OCI-LY1 (cell line): ENCODE measurements around the gene ELMO1.

Experiments
- CTCF ChIP-seq: fragments of 200-600 bp; sonication (generic), shearing (Covaris generic); IDR thresholded peaks from 2 replicates; pipeline ENCODE4 v1.5.1; 2017; ENCODE audit warnings: mild to moderate bottlenecking, antibody characterized with exemption, low read length, moderate library complexity, mixed read lengths
- EZH2 ChIP-seq: fragments of 200-600 bp; sonication (generic), shearing (Covaris generic); IDR thresholded peaks from 2 replicates; pipeline ENCODE4 v1.8.0; 2017; ENCODE audit warnings: borderline replicate concordance, mixed run types, mild to moderate bottlenecking, antibody characterized with exemption, low read length, moderate library complexity, mixed read lengths

- TF ChIP-seq CTCF (no peak), EZH2 (no peak)
Measured at GRCh38 chr7:36942025-36942424, 506.6 kb downstream of the ELMO1 start.
